GM10847 (cell line): Measurements from ENCODE around the gene PGF.

Experiments used
- POLR2A ChIP-seq: IDR thresholded peaks from 2 replicates; pipeline ENCODE4 v1.6.1; 2011; ENCODE audit not compliant: insufficient read length; ENCODE audit errors: extremely low read depth

Gene PGF

GRCh38 chr14:74911221-74911620 lies 44.2 kb downstream of the PGF start:
- TF ChIP-seq POLR2A = no peak

GRCh38 chr14:74910556-74910955 lies 44.8 kb downstream of the PGF start:
- no peak for TF ChIP-seq POLR2A

- TF ChIP-seq POLR2A = no peak
Observed at GRCh38 chr14:74909911-74910310, 45.5 kb downstream of the PGF start.

GRCh38 chr14:74909501-74909900 lies 45.9 kb downstream of the PGF start:
- TF ChIP-seq POLR2A = no peak

GRCh38 chr14:74908861-74909341 lies 46.5 kb downstream of the PGF start:
- TF ChIP-seq POLR2A = no peak

- TF ChIP-seq POLR2A = no peak
Observed at GRCh38 chr14:74907744-74908143, 47.7 kb downstream of the PGF start.

GRCh38 chr14:74906925-74907521 lies 48.4 kb downstream of the PGF start:
- TF ChIP-seq POLR2A = no peak

GRCh38 chr14:74905595-74906142 lies 49.7 kb downstream of the PGF start:
- TF ChIP-seq POLR2A = no peak

- TF ChIP-seq POLR2A = no peak
Observed at GRCh38 chr14:74904635-74905503, 50.5 kb downstream of the PGF start.

GRCh38 chr14:74902941-74903705 lies 52.3 kb downstream of the PGF start:
- TF ChIP-seq POLR2A = no peak

- no peak for TF ChIP-seq POLR2A
Observed at GRCh38 chr14:74898694-74899093, 56.7 kb downstream of the PGF start.

- no peak for TF ChIP-seq POLR2A
Observed at GRCh38 chr14:74898083-74898482, 57.3 kb downstream of the PGF start.

GRCh38 chr14:74897642-74898041 lies 57.8 kb downstream of the PGF start:
- no peak for TF ChIP-seq POLR2A

- TF ChIP-seq POLR2A = no peak
Observed at GRCh38 chr14:74896400-74896799, 59.0 kb downstream of the PGF start.

- no peak for TF ChIP-seq POLR2A
Observed at GRCh38 chr14:74893614-74894091, 61.7 kb downstream of the PGF start.
